ENCODE data around the gene CD82.

DNA sequence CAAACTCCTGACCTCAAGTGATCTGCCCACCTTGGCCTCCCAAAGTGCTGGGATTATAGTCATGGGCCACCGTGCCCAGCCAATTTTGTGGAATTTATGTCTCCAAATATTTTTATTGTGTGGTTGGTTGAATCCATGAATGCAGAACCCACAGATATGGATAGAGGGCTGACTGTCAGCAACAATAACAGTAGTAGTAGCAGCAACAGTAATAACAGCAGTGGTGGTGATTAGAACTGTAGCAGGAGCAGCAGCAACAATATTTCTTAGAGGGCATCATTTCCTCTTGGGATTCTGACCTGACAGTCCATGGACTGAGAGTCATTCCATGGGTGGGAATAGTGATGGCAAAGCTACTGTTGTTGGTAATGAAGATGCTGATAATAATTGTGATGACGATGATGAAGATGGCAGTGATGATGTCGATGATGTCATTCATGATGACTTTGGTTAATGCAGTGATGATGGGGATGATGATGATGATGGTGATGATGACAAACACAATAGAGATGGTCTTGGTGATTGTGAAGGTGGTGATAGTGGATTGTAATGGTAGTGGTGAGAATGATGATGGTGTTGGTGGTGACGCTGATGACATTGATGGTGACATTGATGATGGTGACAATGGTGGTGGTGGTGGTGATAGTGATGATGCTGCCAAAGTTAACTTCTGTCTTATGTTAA is 13.9 kb upstream of the CD82 start:
- TF ChIP-seq, protein P1, sequence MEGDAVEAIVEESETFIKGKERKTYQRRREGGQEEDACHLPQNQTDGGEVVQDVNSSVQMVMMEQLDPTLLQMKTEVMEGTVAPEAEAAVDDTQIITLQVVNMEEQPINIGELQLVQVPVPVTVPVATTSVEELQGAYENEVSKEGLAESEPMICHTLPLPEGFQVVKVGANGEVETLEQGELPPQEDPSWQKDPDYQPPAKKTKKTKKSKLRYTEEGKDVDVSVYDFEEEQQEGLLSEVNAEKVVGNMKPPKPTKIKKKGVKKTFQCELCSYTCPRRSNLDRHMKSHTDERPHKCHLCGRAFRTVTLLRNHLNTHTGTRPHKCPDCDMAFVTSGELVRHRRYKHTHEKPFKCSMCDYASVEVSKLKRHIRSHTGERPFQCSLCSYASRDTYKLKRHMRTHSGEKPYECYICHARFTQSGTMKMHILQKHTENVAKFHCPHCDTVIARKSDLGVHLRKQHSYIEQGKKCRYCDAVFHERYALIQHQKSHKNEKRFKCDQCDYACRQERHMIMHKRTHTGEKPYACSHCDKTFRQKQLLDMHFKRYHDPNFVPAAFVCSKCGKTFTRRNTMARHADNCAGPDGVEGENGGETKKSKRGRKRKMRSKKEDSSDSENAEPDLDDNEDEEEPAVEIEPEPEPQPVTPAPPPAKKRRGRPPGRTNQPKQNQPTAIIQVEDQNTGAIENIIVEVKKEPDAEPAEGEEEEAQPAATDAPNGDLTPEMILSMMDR (conservative IDR thresholded peaks at IDR 0.05): no peak
- no peak for TF ChIP-seq ZFX (IDR thresholded peaks at IDR 0.05)
